ENCODE measurements around the gene SPOP.

DNA sequence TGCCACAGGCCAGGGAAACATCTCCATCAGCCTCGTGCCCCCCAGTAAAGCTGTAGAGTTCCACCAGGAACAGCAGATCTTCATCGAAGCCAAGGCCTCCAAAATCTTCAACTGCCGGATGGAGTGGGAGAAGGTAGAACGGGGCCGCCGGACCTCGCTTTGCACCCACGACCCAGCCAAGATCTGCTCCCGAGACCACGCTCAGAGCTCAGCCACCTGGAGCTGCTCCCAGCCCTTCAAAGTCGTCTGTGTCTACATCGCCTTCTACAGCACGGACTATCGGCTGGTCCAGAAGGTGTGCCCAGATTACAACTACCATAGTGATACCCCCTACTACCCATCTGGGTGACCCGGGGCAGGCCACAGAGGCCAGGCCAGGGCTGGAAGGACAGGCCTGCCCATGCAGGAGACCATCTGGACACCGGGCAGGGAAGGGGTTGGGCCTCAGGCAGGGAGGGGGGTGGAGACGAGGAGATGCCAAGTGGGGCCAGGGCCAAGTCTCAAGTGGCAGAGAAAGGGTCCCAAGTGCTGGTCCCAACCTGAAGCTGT lies 98.9 kb downstream of the SPOP start:
- TF ChIP-seq, protein P1, sequence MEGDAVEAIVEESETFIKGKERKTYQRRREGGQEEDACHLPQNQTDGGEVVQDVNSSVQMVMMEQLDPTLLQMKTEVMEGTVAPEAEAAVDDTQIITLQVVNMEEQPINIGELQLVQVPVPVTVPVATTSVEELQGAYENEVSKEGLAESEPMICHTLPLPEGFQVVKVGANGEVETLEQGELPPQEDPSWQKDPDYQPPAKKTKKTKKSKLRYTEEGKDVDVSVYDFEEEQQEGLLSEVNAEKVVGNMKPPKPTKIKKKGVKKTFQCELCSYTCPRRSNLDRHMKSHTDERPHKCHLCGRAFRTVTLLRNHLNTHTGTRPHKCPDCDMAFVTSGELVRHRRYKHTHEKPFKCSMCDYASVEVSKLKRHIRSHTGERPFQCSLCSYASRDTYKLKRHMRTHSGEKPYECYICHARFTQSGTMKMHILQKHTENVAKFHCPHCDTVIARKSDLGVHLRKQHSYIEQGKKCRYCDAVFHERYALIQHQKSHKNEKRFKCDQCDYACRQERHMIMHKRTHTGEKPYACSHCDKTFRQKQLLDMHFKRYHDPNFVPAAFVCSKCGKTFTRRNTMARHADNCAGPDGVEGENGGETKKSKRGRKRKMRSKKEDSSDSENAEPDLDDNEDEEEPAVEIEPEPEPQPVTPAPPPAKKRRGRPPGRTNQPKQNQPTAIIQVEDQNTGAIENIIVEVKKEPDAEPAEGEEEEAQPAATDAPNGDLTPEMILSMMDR (IDR thresholded peaks at IDR 0.05; ENCODE audit: borderline replicate concordance, extremely low read depth, low read length, poor library complexity, severe bottlenecking), result no peak
- TF ChIP-seq EZH2 (IDR thresholded peaks at IDR 0.05; ENCODE audit: borderline replicate concordance, low read depth, low read length, severe bottlenecking), result no peak
